Stimulated activated CD4-positive, alpha-beta T cell treated with anti-CD3 and anti-CD28 coated beads, Interleukin-4, amount 100 ng/mL, for 48 hours (primary cell): ENCODE data around the gene MPG.
"Not testable (repeated sequence)": the region's sequence is repeated elsewhere in the genome, so short reads cannot be mapped to it uniquely, and the experiment has no call there.

Experiments
- DNase-seq, 2 donors: peaks; one replicate each; pipeline ENCODE4 v3.0.0-alpha.2; 2020; ENCODE audit warnings: low read depth in 2 of 2

The MPG gene

DNA sequence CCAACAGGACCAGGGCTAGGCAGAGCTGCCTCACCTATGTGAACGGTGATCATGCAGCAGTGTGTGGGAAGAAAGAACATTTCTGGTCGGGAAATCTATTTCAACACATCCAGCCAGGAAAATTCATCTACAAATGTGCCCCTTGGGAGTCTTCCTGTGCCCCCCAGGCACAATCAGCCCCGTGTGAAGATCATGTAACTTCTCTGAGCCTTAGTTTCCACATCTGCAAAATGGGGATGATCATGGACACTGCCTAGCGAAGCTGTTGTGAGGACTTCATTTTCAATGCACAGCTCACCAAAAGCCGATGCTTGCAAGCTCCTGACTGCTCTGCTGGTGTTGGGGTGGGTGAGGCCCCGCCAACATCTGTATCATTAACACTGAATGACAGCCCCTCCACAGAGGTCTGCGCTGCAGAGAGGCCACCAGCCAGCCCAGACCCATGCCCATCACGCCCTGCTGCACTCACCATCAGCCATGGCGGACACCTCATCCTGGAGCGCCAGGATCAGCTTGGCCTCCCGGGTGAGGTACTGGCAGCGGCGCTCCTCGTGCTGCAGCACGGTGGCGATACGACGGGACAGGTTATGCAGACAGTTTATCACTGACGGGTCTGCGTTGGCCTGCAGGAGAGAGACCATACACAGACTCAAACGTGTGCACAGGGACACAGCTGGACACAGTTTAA, 34.3 kb downstream of the MPG start:
- DNase-seq = no peak

- DNase-seq = no peak
These were observed 36.3 kb downstream of the MPG start for GRCh38 chr16:114327-114726.

GRCh38 chr16:116015-116414, 38.0 kb downstream of the MPG start:
- DNase-seq = no peak

DNA sequence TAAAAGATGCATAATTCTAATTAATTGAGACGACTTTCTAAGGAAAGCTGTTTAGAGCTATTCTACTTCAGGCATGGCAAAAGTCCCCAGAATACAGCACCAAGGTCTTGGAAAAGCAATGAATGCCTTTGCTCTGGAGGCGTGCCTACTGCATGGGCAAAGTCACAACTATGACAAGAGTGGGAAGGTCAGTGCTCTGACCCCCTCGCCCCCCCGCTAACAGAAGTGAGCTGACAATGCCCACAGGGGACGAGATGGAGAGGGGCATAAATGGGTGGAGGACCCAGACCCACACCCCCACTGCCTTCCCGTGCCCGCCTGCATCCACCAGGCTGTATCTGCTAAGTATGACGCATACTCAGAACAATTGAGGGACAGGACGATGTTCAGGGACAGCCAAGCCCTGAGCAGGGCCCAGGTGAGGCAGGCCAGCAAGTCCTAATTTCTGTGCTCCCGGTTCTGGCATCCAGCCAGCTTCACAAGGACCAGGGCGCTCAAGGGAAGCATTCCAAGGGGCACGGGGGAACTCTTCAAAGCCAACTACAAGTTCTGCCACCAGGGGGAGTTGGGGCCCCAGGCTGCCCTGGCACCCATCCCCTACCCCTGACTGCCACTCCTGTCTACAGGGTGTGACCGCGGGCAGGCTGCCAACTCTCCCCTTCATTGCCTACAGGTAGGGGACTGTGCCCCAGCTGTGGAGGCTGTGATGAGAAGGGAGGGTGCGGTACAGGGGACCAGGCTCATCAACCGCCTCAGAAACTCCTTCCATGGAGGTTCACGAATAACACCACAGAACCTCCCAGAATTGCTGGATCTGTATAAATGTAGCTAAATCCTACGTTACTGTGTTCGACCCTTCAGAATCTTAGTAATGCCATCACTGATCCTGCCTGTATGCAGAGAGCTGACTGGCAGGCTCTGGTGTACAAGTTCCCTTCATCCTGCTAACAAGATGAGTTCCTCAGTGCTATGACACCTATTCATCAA, 39.6 kb downstream of the MPG start:
- DNase-seq = peak; percentile 59 to 61

DNA sequence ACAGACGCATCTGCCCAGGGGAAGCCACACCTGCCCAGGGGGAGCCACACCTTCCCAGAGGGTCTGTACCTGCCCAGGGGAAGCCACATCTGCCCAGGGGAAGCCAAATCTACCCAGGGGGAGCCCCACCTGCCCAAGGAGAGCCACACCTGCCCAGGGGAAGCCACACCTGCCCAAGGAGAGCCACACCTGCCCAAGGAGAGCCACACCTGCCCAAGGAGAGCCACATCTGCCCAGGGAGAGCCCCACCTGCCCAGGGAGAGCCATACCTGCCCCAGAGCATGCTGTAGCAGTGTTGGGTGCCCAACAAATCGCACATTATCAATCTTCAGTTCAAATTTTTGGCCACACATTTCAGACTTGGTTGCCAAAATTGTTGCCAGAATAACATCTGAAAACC, 40.8 kb downstream of the MPG start:
- no peak for DNase-seq

GRCh38 chr16:119295-119694, 41.3 kb downstream of the MPG start:
- DNase-seq = no peak

GRCh38 chr16:119835-120491, 41.9 kb downstream of the MPG start:
- DNase-seq = no peak

- DNase-seq = no peak
These were observed 42.7 kb downstream of the MPG start for GRCh38 chr16:120756-121155.

DNA sequence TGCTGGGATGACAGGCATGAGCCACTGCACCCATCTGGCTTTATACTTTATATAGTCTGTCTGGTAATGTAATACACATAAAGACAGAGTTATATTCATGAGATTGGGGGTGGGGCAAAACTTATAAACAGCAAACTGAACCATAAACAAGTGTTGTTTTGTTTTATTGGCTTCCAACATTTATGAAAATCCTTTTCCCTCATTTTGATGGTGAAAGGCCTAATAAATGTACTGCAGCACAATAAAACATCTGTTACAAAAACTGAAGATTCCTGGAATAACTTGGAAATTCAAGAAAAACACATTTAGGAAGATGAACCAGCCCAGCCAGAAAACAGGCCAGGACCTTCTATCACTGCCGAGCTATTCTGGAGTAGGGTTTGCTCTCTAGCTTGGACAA, 44.3 kb downstream of the MPG start:
- no peak for DNase-seq

- not testable (repeated sequence) for DNase-seq
These were observed 45.7 kb downstream of the MPG start for GRCh38 chr16:123558-124350.

GRCh38 chr16:125011-125410, 47.0 kb downstream of the MPG start:
- DNase-seq = no peak

GRCh38 chr16:129075-129474, 51.0 kb downstream of the MPG start:
- DNase-seq = no peak

DNA sequence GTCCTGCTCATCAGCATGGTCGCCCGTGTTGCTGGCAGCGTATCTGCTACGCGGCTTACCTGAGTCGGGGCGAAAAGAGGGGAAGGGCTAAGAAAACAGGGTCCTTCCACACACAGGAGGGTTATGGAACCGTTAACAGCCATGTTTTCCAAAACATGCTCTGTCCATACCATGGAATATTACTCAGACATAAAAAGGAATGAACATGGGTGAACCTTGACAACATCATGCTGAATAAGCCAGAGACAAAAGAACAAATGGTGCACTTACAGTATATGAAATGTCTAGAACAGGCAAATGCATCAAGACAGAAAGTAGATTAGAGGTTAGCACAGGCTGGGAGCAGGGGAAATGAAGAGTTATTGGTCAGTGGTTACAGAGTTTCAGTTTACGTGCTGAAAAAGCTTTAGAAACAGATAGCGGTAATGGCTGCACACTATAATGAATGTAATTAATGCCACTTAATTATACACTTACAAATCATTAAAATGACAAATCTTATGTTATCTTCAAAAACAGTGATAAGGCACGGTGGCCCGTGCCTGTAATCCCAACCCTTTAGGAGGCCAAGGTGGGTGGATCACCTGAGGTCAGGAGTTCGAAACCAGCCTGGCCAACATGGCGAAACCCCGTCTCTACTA, 52.6 kb downstream of the MPG start:
- DNase-seq = no peak

- no peak for DNase-seq
These were observed 54.1 kb downstream of the MPG start for GRCh38 chr16:132120-132519.

- no peak for DNase-seq
These were observed 55.7 kb downstream of the MPG start for GRCh38 chr16:133716-134115.
